ENCODE data around the gene SLC9A9. TPM values are rescaled to one million over a fixed set of nuclear protein-coding genes. Genes with fewer than 3 reads are reported as not detected.

SLC9A9 gene
- total and polyA plus RNA-seq, 9 of the 15 experiments (the other 6 are each of a cell fraction or from before 2014, with no cell fraction given), result 0.03 to 0.13 TPM; not detected in 7

GRCh38 chr3:143563786-143564185, 284.5 kb downstream of the SLC9A9 start (continued):
- TF ChIP-seq PKNOX1 (IDR thresholded peaks at IDR 0.05) (peak; percentile 87), HMG20B (CRISPR knock-in tag; IDR thresholded peaks at IDR 0.05) (no peak), POLR2G (IDR thresholded peaks at IDR 0.05; ENCODE audit: low read depth, low read length) (no peak), NFXL1 (CRISPR knock-in tag; IDR thresholded peaks at IDR 0.05) (no peak), TEAD4 (IDR thresholded peaks at IDR 0.05; ENCODE audit: low read length) (peak; percentile 94), TEAD4 (CRISPR knock-in tag; IDR thresholded peaks at IDR 0.05; ENCODE audit: borderline replicate concordance) (no peak), RNF2 (IDR thresholded peaks at IDR 0.05) (peak; percentile 46; the same call in 1 of the 2 replicates), ESRRA (IDR thresholded peaks at IDR 0.05; ENCODE audit: borderline replicate concordance, low read depth) (peak; percentile 87), RBM17 (IDR thresholded peaks at IDR 0.05; ENCODE audit: borderline replicate concordance, low read depth, low read length) (no peak), CUX1 (CRISPR knock-in tag; IDR thresholded peaks at IDR 0.05) (no peak), HES1 (IDR thresholded peaks at IDR 0.05; ENCODE audit: low read depth) (peak; percentile 85), STAT5A (IDR thresholded peaks at IDR 0.05; ENCODE audit: borderline replicate concordance, low read length) (peak; percentile 83; the same call in 1 of the 2 replicates), ZNF668 (CRISPR knock-in tag; IDR thresholded peaks at IDR 0.05) (no peak), CCNT2 (IDR thresholded peaks at IDR 0.05; ENCODE audit: borderline replicate concordance, extremely low read depth, insufficient read length, low read depth, low read length) (peak; percentile 61), SUPT5H (IDR thresholded peaks at IDR 0.05) (no peak), CTBP1 (IDR thresholded peaks at IDR 0.05; ENCODE audit: borderline replicate concordance) (peak; percentile 30; the same call in 1 of the 2 replicates), PHF21A (IDR thresholded peaks at IDR 0.05; ENCODE audit: borderline replicate concordance, low read depth) (no peak), ETS1 (conservative IDR thresholded peaks at IDR 0.05; ENCODE audit: control insufficient read depth, low read depth, low read length) (no peak), SETDB1 (IDR thresholded peaks at IDR 0.05; ENCODE audit: low read length) (no peak)
